ENCODE data around the gene IL4I1.

DNA sequence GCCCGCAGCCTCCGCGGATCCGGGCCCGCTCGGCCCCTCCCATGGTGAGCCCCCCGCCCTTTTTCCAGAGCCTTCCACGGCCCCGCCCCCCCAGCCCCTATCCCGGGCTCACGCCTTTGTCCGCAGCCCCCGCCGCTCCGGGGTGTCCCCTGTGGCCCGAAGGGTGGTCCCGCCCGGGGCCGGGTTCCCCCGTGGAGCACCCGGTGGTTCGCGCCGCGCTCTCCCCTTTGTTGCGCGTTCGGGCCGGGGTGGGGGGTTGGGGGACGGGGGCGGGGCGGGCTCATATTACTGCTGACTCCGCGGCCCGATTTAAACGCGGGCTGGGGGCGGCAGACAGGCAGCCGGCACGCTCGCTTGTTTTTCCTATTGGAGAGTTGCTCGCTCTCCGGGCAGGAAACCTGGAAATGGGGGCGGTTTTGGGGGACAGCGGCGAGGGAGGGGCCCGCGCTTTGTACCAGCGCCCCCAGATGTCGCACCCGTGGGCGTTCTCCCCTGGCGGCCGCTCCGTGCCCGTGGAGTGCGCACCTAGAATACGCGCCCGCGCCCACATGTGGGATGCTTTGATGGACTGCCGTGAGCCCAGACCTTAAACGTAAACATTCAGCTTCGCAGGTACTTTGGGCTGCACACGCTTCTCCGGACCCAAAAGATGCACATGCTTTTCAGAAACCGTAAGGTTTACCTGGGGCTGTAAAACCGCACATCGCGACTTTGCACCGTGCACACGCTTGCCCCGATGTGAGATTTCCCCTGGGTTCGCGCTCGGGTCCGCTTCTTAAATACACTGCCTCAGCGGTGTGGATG, 45.0 kb downstream of the IL4I1 start:
- TF ChIP-seq CTCF (IDR thresholded peaks at IDR 0.05; ENCODE audit: low read depth, low read length, poor library complexity, severe bottlenecking), result peak; percentile 1
- no peak for TF ChIP-seq EZH2phosphoT487 (IDR thresholded peaks at IDR 0.05; ENCODE audit: borderline replicate concordance, low read length)
